HepG2 (cell line): ENCODE measurements around the gene NUFIP1. TPM values are rescaled to one million over a fixed set of nuclear protein-coding genes. Genes with fewer than 3 reads are reported as not detected.

ENCODE experiments used
- ELF4 ChIP-seq: sonication (generic); formaldehyde crosslinking; IDR thresholded peaks from 2 replicates; pipeline ENCODE4 v1.5.0; 2020; ENCODE audit warnings: missing genetic modification reagents, mild to moderate bottlenecking, moderate library complexity, borderline replicate concordance
- EP300 ChIP-seq, 3 experiments: sonication (generic) in 1 of 3; formaldehyde crosslinking in 1 of 3; IDR thresholded peaks; 2 replicates each; pipeline versions ENCODE4 v1.5.1 to v1.6.1; 2011 to 2020; ENCODE audit warnings: low read depth in 2 of 3, low read length in 2 of 3, borderline replicate concordance in 1 of 3, improper control_type of control experiment in 1 of 3, mild to moderate bottlenecking in 1 of 3, missing genetic modification reagents in 1 of 3, moderate library complexity in 1 of 3
- HDAC2 ChIP-seq: sonication (generic); formaldehyde crosslinking; IDR thresholded peaks from 2 replicates; pipeline ENCODE4 v1.4.0; 2020; ENCODE audit warnings: missing genetic modification reagents
- HNF1A ChIP-seq, 2 experiments: sonication (generic) in 1 of 2; formaldehyde crosslinking in 1 of 2; IDR thresholded peaks; 2 replicates each; pipeline versions ENCODE4 v1.4.0 to v1.6.1; 2016 to 2020; ENCODE audit warnings: borderline replicate concordance in 1 of 2, low read depth in 1 of 2, mild to moderate bottlenecking in 1 of 2, missing genetic modification reagents in 1 of 2
- HNF1B ChIP-seq: sonication (generic); formaldehyde crosslinking; IDR thresholded peaks from 2 replicates; pipeline ENCODE4 v1.5.1; 2020; ENCODE audit warnings: mild to moderate bottlenecking, moderate library complexity, missing genetic modification reagents
- IRX3 ChIP-seq: sonication (generic); formaldehyde crosslinking; IDR thresholded peaks from 2 replicates; pipeline ENCODE4 v1.8.1; 2023; ENCODE audit warnings: mild to moderate bottlenecking, low read depth, missing genetic modification reagents, borderline replicate concordance
- ISL2 ChIP-seq: sonication (generic); formaldehyde crosslinking; IDR thresholded peaks from 2 replicates; pipeline ENCODE4 v1.5.0; 2020; ENCODE audit warnings: missing genetic modification reagents
- MXD4 ChIP-seq: IDR thresholded peaks from 2 replicates; pipeline ENCODE4 v1.6.1; 2016; ENCODE audit warnings: mild to moderate bottlenecking, missing biosample characterization, missing genetic modification reagents
- NFYC ChIP-seq: IDR thresholded peaks from 2 replicates; pipeline ENCODE4 v1.6.1; 2016; ENCODE audit warnings: missing genetic modification reagents, missing compliant biosample characterization
- NR1H2 ChIP-seq: sonication (generic); formaldehyde crosslinking; IDR thresholded peaks from 2 replicates; pipeline ENCODE4 v1.8.1; 2022; ENCODE audit warnings: low read depth, missing genetic modification reagents, borderline replicate concordance
- PAWR ChIP-seq: sonication (generic); formaldehyde crosslinking; IDR thresholded peaks from 2 replicates; pipeline ENCODE4 v1.4.0; 2020; ENCODE audit warnings: missing genetic modification reagents, mild to moderate bottlenecking, borderline replicate concordance
- POGK ChIP-seq: sonication (generic); formaldehyde crosslinking; conservative IDR thresholded peaks from 2 replicates; pipeline ENCODE4 v1.8.0; 2022; ENCODE audit warnings: mild to moderate bottlenecking, moderate library complexity, missing genetic modification reagents
- PPARG ChIP-seq: conservative IDR thresholded peaks from 2 replicates; pipeline ENCODE4 v1.6.1; 2016; ENCODE audit warnings: missing biosample characterization, missing genetic modification reagents
- SAFB2 ChIP-seq: sonication (generic); formaldehyde crosslinking; IDR thresholded peaks from 2 replicates; pipeline ENCODE4 v1.5.1; 2020; ENCODE audit warnings: missing genetic modification reagents, low read depth, mild to moderate bottlenecking, borderline replicate concordance
- SETDB1 ChIP-seq: sonication (generic); formaldehyde crosslinking; IDR thresholded peaks from 2 replicates; pipeline ENCODE4 v1.5.1; 2020; ENCODE audit warnings: missing genetic modification reagents, mild to moderate bottlenecking, borderline replicate concordance
- ZKSCAN5 ChIP-seq: sonication (generic); formaldehyde crosslinking; IDR thresholded peaks from 2 replicates; pipeline ENCODE4 v1.5.1; 2020; ENCODE audit warnings: mild to moderate bottlenecking, missing genetic modification reagents
- ZNF552 ChIP-seq: sonication (generic); formaldehyde crosslinking; IDR thresholded peaks from 2 replicates; pipeline ENCODE4 v1.9.0; 2022; ENCODE audit warnings: missing genetic modification reagents, mild to moderate bottlenecking, borderline replicate concordance
- ZNF564 ChIP-seq: sonication (generic); formaldehyde crosslinking; IDR thresholded peaks from 2 replicates; pipeline ENCODE4 v1.8.1; 2023; ENCODE audit warnings: mild to moderate bottlenecking, missing genetic modification reagents
- ZNF709 ChIP-seq: sonication (generic); formaldehyde crosslinking; IDR thresholded peaks from 2 replicates; pipeline ENCODE4 v1.5.0; 2020; ENCODE audit warnings: mild to moderate bottlenecking, missing genetic modification reagents
- polyA plus RNA-seq, 8 experiments: library from polyadenylated mRNA; depleted of rRNA in 3 of 8; stranded (reverse) in 7 of 8; unstranded in 1 of 8; fragments of >200 nt; fragmentation: Illumina TruSeq in 4 of 8; extraction: Trizol in 4 of 8; gene quantifications; 2 replicates each; pipeline versions ENCODE4 v1.2.1 to v1.2.3, GENCODE V29; 2011 to 2016; ENCODE audit warnings: low read depth in 4 of 8, missing spikeins in 1 of 8, mixed read lengths in 1 of 8; ENCODE audit not compliant: insufficient read depth in 1 of 8
- total RNA-seq, 5 experiments: library from RNA; depleted of rRNA; stranded (reverse); fragments of >200 nt; fragmentation: Illumina TruSeq; extraction: Trizol; gene quantifications; 2 replicates each; pipeline ENCODE4 v1.2.3, GENCODE V29; 2016; ENCODE audit warnings: low read depth in 1 of 5

NUFIP1 gene
- total and polyA plus RNA-seq, 2 of the 13 experiments (the other 11 are each of a cell fraction or from before 2014, with no cell fraction given), result 1.9 to 10.3 TPM

GRCh38 chr13:44917589-44918325 is 71.5 kb downstream of the NUFIP1 start (continued):
- no peak for TF ChIP-seq NFYC (CRISPR knock-in tag)
- no peak for TF ChIP-seq ZKSCAN5
- TF ChIP-seq IRX3 (CRISPR knock-in tag), result no peak
- peak; percentile 96 for TF ChIP-seq PPARG (CRISPR knock-in tag)
- TF ChIP-seq ZNF709 (CRISPR knock-in tag), result peak; percentile 69; the same call in 1 of the 2 replicates
- no peak for TF ChIP-seq HDAC2 (CRISPR knock-in tag)
- peak in 1 of 2 experiments; percentile 23; a peak in 1 of 4 replicates for TF ChIP-seq EP300 (IDR thresholded peaks at IDR 0.05; ENCODE audit: low read depth in 2 of 2, low read length in 2 of 2)
- no peak for TF ChIP-seq EP300 (CRISPR knock-in tag; IDR thresholded peaks at IDR 0.05; ENCODE audit: borderline replicate concordance)
- no peak for TF ChIP-seq SETDB1 (CRISPR knock-in tag)
- peak; percentile 75; the same call in 1 of the 2 replicates for TF ChIP-seq MXD4 (CRISPR knock-in tag)
- TF ChIP-seq SAFB2, result 0 out of 2 replicates have a peak, but pooled peaks have one; percentile 30
- TF ChIP-seq NR1H2 (CRISPR knock-in tag), result no peak
- peak; percentile 71; the same call in 1 of the 2 replicates for TF ChIP-seq HNF1B (CRISPR knock-in tag)
- peak; percentile 62 for TF ChIP-seq ELF4
- TF ChIP-seq POGK, result peak; percentile 64
- TF ChIP-seq PAWR, result no peak
- no peak for TF ChIP-seq ISL2
- TF ChIP-seq ZNF564 (CRISPR knock-in tag), result no peak
- TF ChIP-seq ZNF552 (CRISPR knock-in tag), result peak; percentile 86
- TF ChIP-seq HNF1A (IDR thresholded peaks at IDR 0.05; ENCODE audit: low read depth), result no peak
- peak; percentile 25; the same call in 1 of the 2 replicates for TF ChIP-seq HNF1A (CRISPR knock-in tag; IDR thresholded peaks at IDR 0.05; ENCODE audit: borderline replicate concordance)
